ENCODE results near the gene PTBP1. TPM values are rescaled to one million over a fixed set of nuclear protein-coding genes. Genes with fewer than 3 reads are reported as not detected.

The PTBP1 gene
- total and polyA plus RNA-seq, 2 of the 13 experiments (the other 11 are each of a cell fraction or from before 2014, with no cell fraction given), result 195 to 288 TPM

DNA sequence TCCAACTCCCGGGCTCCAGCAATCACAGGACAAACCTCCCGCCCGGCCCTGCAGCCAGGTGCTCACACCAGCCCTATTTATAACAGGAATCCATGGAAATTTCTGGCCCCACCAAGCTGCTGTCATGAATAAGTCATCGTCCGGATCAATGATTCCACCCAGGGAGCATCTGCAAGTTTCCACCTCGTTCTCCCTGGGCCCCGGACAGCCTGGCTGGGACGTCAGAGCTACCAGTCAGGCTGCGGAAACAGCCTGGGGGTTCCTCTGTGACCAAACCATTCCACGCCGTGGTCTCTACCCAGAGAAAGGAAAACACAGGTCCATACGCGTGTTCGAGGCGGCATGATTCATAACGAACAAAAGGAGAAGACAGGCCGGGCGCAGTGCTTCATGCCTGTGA is 20.7 kb upstream of the PTBP1 start:
- intact Hi-C loops (cut with micrococcal nuclease; ENCODE audit: unreplicated experiment) (no loop called here), in situ Hi-C loops (cut with HindIII; ENCODE audit: extremely low pct_ligation_motif_present, low pct_unique_long_range_greater_than_20kb) (no loop called here)
- peaks cover 42% of the 10 kb centered on the region for H3K4me1 ChIP-seq (ENCODE audit: insufficient read depth, low read length)
- WGBS (ENCODE audit: low lambda C conversion rate), result 55% methylated on average over 18 of the region's 18 CpGs
- H3K27me3 ChIP-seq (ENCODE audit: control insufficient read depth in 1 of 2, insufficient read depth in 2 of 2, low read length in 2 of 2), result no peaks in the 10 kb centered on the region; a peak in 1 of 5 replicates
- no peaks in the 10 kb centered on the region for H4K20me1 ChIP-seq (ENCODE audit: insufficient read depth, low read length)
- no peaks in the 10 kb centered on the region for H3K9me3 ChIP-seq (ENCODE audit: low read length)
- DNase-seq (ENCODE audit: low spot score) (no peak), ATAC-seq (no peak), FAIRE-seq (no peak)
- H3K4me3 ChIP-seq (replicated peaks in 1 of 3; ENCODE audit: insufficient read depth in 1 of 3, low read depth in 2 of 3, low read length in 3 of 3), result no peak overlapping the region
- no peak overlapping the region for H3K27ac ChIP-seq (ENCODE audit: extremely low read length, insufficient read depth, low read length)
- ChIA-PET CTCF (ENCODE audit: low intra/inter-chr PET ratio, low total read pairs) (no interaction called here), POLR2A (interaction anchor here (1.2 kb wide), 1 partner anchor 13 kb away, joined by 5 read pairs; no protein-coding TSS in a partner anchor)
- no peaks in the 10 kb centered on the region for H3K79me2 ChIP-seq (ENCODE audit: insufficient read depth, low read length)
- no peak overlapping the region for H3K4me2 ChIP-seq (ENCODE audit: low read depth, low read length)
- H3K36me3 ChIP-seq (replicated peaks in 1 of 2; ENCODE audit: control insufficient read depth in 1 of 2, insufficient read depth in 2 of 2, low read length in 2 of 2), result no peaks in the 10 kb centered on the region
- no peak overlapping the region for H2AFZ ChIP-seq (ENCODE audit: low read length)
- no TSS peak for BruUV-seq (replicated peaks)
- no peak overlapping the region for H3K9ac ChIP-seq (ENCODE audit: insufficient read depth, low read depth, low read length)
- TF ChIP-seq, protein P1, sequence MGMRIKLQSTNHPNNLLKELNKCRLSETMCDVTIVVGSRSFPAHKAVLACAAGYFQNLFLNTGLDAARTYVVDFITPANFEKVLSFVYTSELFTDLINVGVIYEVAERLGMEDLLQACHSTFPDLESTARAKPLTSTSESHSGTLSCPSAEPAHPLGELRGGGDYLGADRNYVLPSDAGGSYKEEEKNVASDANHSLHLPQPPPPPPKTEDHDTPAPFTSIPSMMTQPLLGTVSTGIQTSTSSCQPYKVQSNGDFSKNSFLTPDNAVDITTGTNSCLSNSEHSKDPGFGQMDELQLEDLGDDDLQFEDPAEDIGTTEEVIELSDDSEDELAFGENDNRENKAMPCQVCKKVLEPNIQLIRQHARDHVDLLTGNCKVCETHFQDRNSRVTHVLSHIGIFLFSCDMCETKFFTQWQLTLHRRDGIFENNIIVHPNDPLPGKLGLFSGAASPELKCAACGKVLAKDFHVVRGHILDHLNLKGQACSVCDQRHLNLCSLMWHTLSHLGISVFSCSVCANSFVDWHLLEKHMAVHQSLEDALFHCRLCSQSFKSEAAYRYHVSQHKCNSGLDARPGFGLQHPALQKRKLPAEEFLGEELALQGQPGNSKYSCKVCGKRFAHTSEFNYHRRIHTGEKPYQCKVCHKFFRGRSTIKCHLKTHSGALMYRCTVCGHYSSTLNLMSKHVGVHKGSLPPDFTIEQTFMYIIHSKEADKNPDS (CRISPR knock-in tag; IDR thresholded peaks at IDR 0.05), result no peak
- no peak for TF ChIP-seq ZSCAN29 (CRISPR knock-in tag; conservative IDR thresholded peaks at IDR 0.05)
- no peak for TF ChIP-seq ZKSCAN5 (CRISPR knock-in tag; IDR thresholded peaks at IDR 0.05)
- no peak for TF ChIP-seq SP1 (IDR thresholded peaks at IDR 0.05)
- TF ChIP-seq SP1 (CRISPR knock-in tag; IDR thresholded peaks at IDR 0.05), result no peak
- TF ChIP-seq, protein P2, sequence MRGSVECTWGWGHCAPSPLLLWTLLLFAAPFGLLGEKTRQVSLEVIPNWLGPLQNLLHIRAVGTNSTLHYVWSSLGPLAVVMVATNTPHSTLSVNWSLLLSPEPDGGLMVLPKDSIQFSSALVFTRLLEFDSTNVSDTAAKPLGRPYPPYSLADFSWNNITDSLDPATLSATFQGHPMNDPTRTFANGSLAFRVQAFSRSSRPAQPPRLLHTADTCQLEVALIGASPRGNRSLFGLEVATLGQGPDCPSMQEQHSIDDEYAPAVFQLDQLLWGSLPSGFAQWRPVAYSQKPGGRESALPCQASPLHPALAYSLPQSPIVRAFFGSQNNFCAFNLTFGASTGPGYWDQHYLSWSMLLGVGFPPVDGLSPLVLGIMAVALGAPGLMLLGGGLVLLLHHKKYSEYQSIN (CRISPR knock-in tag; IDR thresholded peaks at IDR 0.05; ENCODE audit: borderline replicate concordance), result no peak
- TF ChIP-seq CBX1 (IDR thresholded peaks at IDR 0.05; ENCODE audit: low read depth), result no peak
- no peak for TF ChIP-seq TEAD2 (CRISPR knock-in tag; IDR thresholded peaks at IDR 0.05)
- TF ChIP-seq MLLT10 (CRISPR knock-in tag; IDR thresholded peaks at IDR 0.05), result no peak
- no peak for TF ChIP-seq ZNF326 (CRISPR knock-in tag; IDR thresholded peaks at IDR 0.05; ENCODE audit: borderline replicate concordance)
- TF ChIP-seq ZNF251 (CRISPR knock-in tag; IDR thresholded peaks at IDR 0.05), result no peak
- no peak for TF ChIP-seq TCF12 (IDR thresholded peaks at IDR 0.05)
- no peak for TF ChIP-seq TCF12 (CRISPR knock-in tag; IDR thresholded peaks at IDR 0.05)
- TF ChIP-seq PCBP2 (optimal IDR thresholded peaks at IDR 0.05; ENCODE audit: low read depth, low read length, poor library complexity, severe bottlenecking), result no peak
- TF ChIP-seq ZNF567 (CRISPR knock-in tag; IDR thresholded peaks at IDR 0.05; ENCODE audit: borderline replicate concordance), result no peak
